HG02588 (cell line): ENCODE measurements around the gene HOXA4.

Experiments
- ATAC-seq: cut with Tn5 transposase; IDR thresholded peaks from one replicate; pipeline ENCODE4 v1.9.1; 2021; ENCODE audit warnings: mild to moderate bottlenecking, moderate library complexity; ENCODE audit not compliant: unreplicated experiment

HOXA4 gene

DNA sequence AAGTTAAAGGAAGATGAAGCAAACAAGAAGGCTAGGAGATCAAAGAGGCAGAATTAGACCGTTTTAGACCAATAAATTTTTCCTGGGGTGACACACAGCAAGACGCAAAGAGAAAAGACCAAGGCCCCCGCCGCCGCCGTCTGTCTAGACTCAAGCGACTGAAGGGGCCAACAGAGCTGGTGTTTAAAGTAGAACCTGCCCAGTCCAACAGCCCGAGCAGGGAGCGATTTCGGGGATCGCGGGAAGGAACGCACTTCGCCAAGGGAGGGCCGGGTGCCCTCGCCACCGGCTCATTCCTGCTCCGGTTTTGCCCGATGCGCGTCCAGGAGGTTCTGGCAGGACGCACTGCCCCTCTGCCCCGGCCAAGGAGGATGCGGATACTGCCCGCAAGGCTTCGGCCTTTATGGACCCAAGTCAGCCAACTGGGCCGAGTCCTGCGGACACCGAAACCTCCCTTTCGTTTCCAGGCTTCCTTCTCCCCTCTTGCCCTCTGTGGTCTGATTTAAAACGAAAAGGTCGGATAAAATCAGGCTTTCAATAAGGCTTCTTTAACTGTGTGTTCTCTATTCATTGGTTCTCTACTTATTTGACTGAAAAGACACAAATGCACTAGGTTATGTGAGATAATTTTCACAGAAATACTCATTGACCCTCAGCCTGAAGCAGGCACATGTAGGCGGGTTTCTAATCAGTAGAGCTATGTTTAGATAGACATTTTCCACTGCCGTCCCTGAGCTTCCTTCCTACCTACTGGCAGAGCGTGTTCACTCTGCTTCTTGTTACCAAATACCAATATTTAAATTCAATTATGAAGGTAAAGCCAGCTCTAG lies 28.1 kb upstream of the HOXA4 start:
- no peak for ATAC-seq

DNA sequence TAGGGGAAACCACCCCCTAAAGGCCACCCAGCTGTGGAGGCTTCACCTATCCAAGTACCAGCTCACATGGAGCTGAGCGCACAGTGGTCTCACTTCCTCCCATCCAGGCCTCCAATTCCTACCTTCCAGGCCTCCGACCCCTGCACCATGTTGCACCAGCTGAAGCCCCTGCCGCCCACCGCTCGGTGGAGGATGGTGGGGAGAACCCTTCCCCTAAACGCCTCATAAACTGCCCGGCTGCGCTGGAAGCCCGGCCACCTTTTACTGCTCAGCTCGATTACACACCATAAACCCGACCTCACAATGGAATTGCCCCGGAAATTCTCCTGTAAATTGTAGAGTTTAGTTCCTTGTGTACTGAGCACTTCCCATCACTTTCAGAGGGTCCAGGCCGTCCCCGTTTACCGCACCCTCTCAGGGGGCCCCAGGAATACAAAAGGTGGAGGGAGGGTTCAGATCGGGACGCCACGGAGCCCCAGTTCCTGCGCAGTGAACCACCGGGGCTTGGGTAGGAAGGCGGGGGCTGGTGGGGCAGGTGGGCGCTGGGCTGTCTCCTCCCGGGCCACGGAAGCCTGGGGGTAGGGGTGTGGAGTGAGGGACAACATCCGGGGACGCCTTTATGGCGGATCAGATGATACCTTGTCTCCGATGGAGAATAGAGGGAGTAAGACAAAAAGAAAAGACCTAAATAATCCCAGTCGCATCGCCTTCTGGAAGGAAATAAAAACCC lies 27.3 kb upstream of the HOXA4 start:
- no peak for ATAC-seq

DNA sequence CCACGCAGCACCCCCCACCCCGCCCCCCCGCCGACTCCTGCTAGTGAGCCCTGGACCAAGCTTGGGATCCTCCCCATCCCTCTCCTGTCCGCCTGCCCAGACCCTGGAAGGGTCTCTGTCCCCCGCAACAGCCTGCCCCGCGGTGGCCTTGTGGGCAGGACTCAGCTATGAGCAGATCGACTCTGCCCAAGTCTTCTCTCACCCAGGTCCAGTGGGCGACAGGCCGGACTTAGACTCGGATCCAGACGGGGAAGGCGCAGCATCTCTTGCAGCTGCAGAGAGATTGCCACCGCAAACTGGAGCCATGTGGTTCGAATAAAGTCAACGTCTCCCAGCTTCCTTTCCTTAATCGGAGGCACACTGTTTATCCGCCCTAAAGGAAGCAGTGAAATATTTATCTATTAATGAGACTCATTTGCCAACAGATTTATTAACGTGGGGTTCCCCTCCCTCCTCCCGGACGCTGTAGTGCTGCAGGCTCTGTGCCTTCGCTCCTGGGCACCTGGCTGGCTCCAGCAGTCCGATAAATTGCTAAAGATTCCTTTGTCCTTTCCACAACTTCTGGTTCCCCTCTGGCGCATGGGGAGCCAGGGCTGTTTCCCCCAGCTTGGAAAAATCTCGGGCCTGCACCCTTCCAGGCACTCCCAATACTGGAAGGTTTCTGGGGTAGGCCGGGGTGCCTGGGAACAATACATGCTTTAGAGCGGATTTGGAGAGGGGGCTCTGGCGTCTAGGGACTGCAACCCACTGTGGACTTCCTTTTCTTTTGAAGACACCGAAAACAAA lies 26.6 kb upstream of the HOXA4 start:
- no peak for ATAC-seq

DNA sequence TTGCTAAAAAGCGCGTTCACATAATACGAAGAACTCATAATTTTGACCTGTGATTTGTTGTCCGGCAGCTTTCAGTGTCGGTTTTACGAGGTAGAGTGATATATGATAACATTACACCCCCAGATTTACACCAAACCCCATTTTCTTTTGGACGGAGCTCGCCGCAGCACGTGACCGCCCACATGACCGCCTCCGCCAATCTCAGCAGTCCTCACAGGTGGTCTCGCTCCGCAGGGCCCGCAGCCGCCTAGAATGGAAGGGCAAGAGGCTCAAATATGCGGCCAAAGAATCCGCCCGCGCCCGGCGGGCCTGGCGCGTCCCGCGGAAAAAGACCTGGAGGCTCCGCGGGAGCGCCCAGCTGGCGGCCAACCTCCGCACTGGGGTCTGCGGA lies 25.9 kb upstream of the HOXA4 start, which contains the start of gene HOXA7:
Gene HOXA7 (minus strand): TSS at position 168 of the 391 bp plus-strand sequence. CDS start 130 bp downstream, at position 38.
- ATAC-seq: no peak

DNA sequence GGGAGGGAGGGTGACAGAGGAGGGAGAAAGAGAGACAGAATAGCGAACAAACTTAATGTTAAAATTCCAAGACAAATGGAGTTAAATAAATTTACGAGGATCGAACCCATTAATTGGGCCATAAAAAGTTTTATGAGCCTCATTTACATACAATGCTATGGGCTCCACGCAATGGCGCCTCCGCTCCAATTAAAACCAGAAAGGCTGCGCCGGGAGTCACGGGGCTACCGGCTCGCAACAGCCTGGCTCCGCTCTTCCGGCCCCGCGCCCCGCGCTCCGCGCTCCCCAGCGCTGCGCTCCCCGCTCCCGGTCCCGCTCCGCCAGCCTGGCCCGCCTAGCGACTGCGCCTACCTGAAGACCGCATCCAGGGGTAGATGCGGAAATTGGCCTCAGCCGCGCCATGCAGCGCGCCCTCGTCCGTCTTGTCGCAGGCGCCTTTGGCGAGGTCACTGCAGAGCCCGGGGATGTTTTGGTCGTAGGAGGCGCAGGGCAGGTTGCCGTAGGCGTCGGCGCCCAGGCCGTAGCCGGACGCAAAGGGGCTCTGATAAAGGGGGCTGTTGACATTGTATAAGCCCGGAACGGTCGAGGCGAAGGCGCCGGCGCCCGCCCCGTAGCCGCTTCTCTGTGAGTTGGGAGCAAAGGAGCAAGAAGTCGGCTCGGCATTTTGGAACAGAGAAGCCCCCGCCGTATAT lies 25.4 kb upstream of the HOXA4 start:
- ATAC-seq: no peak

DNA sequence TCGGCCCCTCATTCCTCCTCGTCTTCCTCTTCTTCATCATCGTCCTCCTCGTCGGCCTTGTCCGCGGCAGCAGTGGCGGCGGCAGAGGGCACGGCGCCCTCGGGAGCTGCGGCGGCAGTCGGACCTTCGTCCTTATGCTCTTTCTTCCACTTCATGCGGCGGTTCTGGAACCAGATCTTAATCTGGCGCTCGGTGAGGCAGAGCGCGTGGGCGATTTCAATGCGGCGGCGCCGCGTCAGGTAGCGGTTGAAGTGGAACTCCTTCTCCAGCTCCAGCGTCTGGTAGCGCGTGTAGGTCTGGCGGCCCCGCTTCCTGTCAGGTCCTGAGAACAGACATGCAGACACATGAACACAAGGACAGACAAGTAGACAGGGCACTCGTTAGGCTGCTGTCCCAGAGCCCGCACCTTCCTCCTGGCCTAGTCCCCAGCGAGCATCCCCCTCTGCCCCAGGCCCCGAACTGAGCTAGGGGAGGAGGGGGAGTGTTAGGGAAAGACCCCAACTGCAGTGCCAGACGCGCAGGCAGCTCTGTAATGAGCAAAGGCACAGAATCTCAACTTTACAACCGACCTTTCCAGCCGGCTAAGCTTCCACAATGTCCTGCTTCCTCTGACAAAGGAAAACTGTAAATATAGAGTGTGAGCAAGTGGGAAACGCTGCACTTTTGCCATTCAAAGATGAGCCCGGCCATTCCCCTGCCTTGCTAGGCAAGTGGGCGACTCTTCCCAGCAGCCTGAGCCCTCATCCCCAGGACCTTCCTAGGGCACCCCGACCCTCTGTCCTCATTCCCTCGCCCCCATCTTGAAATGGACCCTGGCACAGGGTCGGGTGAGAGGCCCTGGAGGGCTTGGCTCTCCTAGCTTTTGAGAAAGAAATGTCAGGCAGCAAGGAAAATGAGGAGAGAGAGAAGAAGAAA lies 24.6 kb upstream of the HOXA4 start:
- no peak for ATAC-seq

DNA sequence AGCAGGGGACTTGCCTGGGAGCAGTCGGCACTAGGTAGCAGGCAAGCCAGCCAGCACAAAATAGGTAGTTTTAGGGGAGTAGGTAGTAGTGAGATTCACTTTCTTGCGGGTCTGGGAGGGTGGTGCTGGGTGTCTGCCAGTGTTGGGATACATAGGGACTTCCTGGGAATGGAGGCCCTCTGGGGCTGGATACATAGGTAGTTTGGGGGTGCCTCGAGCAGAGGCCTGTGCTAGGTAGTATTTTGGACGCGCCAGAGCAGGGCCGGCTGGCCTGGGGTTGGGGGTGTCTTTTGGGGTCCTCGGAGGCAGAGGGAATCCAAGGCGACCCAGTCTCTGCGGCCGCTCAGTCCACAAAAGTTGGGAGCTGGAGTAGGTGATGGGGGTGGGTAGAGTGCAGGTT lies 23.8 kb upstream of the HOXA4 start:
- ATAC-seq: no peak

DNA sequence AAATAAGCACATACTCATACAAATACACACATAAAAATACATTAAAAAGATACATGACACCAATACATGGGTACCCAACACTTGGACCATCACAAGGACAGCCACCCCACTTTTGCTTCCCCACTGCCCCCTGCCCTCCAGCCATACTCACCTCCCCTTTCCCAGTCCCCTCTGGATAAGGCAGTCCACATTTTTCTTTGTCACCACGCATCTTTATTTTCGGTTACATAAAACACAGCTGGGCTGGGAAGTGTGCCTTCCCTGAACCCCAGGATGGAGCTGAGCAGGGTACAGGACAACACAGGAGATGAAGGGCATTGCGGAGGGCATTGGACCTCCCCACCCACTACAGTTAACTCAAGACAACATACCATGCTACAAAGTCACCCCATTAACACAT lies 23.0 kb upstream of the HOXA4 start:
- no peak for ATAC-seq

DNA sequence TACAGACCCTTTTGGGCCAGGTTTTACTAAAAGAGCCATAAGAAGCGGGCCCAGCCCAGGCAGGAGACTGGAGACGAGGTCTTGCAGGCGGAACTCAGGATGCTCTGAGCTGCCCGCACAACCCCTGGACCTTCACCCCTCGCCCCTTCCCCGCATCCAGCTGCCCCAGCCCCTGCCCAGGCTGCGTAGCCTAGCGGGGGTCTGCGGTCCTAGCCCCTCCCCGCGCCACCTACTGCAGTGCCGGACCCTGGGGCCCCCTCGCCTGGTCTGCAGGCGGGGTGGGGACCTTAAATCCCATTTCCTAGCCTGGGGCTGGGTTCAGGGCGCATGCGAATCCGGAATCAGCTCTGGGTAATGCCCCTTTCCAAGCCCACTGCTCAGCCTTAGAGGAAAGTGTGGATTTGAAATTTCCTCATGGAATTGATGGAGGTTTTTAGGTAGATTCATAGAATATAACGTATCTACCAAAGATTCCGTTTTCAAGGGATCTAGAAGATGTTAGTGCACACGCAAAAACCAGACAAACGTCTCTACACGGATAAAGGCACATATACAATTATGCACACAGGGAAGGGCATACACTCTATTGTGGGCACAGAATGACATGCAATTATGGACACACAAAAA lies 22.4 kb upstream of the HOXA4 start:
- no peak for ATAC-seq

DNA sequence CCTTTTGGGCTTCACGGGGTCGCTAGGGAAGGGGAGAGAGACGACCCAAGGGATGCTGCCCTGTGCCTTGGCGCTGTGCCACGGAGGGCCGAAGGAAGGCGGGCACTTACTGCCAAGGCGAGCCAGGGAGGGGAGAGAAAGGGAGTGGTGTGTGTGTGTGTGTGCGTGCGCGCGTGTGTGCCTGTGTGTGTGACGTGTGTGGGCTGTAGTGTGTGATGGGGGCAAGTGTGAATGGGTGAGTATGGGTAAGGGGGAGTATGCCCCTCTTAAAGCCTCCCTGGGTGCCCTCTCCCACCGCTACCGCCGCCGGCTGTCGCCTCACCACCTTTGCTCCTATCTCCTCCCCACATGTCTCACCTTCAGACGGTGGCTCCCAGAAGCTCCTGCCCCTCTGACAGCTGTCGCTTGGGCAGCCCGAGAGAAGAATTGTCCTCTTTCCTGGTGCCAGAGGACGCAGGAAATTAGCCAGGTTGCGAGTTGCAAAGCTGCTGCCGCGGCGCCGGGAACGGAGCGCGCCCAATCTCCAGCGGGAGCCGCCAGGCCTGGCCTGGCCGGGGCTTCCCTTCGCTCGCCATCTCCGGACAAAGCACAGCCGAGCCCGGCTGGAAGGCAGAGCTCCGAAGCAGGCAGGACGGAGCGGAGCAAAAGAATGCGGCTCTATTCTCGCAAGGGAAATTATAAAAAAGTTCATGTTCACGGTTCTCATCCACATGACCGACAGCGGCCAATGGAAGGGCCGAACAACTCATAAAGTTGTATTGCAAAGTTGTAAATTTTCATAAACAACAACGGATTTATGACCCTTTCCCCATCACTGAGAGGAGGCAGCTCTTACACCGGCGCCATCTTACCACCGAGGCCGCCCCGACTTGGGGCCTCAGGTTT lies 21.6 kb upstream of the HOXA4 start, which contains the start of gene HOXA3:
Gene HOXA3 (minus strand): TSS at position 653 of the 885 bp plus-strand sequence. CDS start 41,943 bp downstream, outside the sequence.
- no peak for ATAC-seq

DNA sequence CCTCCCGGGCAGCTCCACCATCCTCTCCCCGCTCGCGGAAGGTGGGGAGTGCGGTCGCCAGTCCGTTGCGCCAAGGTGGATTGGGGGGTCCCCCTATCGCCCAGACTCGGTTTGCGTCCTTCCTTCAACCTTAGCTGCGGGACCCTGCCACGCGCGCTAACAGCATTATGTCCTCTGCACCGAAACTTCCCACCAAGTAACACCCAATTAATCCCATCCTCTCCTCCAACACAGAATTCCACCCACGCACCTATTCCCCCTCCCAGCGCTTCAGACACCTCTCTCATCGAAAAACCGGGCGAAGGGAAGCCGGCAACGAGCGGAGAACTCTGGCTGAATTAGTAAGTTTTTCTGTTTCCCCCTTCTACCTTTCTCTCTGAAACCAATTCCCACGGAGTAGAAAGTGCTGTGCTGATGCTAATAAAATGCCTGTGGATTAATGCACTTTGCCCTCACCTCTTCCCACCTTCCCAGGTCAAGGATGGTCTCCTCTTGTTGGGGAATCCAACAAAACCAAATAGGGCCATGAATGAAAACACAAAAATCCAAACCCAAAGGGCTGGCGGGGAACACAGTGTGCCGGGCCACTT lies 20.9 kb upstream of the HOXA4 start:
- no peak for ATAC-seq

DNA sequence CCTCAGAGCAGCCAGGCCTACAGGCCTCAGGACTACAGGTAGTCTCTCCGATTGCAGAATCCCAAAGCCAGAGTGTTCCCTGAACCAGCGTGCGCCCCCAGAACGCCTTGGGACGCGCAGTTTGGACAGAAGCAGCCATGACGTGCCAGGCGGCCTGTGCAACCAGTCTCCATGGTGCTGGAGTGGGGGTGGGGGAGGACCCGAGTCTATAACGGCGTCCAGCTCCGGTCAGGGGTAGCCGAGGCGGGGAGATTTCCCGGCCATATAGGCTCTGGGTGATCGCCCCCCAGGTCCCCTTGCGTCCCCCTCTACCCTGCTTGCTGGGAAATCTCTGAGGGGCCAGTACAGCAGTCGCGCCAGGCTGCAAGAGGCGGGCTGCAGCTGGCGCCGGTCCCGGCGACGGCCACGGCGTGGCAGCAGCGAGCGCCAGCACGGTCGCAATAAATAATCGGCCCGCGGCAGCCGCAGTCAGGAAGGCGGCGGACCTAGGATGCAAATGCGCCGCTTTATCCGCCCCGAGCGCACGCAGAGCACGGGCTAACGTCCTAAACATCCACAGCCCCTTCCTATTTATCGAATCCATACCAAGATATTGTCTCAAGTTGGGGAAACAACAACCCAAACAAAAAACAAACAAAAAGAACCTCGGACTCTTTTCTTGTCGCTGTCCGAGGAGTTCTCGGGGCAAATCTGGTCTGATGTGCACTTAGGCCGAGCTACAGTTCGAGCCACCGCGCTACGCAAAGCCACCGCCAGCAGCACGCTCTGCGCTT lies 20.2 kb upstream of the HOXA4 start:
- peak; percentile 72 for ATAC-seq

DNA sequence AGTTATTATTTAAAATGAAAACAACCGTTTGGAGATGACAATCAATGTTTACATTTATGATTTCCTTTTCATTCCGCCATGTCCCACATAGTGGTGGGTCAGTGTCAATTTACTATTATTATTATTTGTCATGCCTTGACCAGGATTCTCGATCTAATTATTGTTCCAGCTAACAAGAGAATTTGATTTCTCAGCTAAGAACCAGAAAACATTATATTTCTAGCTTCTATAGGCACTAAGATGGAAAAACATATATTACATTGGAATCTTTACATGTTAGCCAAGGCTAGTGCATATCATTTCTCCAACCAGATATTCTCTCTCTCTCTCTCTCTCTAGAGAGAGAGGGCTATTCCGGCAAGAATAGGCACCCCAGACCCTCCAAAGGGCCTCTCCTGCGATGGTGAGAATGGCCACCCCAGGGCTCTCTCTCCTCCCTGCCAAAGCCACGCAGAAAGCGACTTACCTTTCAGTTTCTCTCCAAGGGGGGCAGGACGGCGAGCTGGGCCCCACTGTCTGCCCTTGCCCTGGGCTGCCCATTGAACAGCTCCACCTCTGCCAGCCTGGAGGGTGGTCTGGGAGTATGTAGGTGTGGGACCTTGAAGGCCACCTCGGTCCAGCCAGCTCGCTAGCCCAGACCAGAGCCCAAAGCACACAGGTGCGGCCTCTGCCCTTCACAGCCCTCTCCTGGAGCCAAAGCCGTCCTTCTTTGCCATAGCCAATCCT lies 19.4 kb upstream of the HOXA4 start:
- ATAC-seq: no peak

DNA sequence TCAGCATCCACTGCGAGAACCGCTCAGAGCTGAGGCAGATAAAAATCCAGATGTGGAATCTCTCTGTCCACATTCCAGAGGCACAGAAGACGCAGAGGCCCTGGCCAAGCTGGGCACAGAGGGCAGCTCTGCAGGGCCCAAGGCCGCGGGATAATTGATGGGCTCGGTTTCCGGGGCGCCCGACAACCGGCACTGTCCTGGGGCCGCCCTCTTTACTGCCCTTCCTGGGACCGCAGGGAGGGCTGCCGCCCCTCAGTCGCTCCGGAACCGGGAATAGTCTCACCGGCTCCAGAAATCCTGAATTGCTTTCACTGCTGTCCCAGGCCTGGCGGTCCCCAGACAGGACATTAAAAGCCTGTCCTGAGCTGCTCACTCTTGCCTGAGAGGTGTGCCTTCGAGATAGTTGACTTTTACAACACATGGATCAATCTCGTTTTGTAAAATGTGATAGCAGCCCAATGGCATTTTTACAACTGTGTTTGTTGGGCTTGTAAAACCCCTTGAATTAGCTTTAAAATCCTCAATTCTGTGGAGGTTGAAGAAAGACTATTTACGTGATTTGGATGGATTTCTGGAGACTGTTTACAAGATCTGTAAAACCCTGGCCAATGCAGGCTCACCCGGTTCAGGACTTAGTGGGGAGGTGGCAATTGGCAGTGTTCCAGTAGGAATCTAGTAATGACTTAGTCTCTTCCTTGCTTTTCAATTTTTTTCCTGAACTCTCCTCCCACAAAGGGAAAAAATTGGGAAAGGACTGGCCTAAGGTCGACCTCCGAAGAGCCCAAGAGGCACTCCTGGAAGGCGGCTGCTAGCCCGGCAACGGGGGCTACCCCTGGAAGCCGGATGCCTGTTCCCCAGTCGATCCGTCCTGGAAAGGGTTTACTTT lies 18.4 kb upstream of the HOXA4 start:
- ATAC-seq: no peak

DNA sequence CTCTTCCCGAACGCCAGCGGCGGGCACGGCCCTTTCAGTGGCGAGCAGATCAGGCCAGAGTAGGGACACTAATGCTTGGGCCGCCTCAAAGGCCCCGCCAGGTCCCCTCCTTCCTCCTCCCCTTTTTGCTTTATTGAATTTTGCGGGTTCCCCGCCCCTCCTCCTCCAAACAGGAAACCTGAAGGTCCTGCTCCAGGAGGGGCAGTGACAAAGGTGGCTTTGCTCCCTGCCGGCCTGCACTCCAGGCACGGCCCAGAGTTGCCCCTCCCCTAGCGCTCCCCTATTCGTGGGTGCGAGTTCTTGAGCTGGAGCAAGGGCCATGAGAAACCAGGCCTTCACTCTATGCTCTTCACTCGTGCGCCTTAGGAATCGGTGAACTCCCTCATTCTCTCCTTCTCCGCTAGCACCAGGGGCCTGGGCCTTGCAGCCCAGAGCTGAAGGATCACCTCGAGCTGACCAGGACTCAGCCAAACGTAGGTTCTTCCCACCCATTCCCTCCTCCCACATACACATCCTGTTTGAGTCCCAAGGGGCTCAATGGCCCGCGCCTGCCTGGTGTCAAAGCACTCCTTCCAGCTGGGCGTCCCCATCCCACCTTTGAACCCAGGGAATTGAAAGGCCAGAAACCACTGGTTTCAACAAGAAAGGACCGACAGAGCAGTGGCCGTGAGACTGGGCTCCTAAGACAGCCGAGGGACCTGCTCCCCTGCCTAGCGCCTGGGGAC lies 17.6 kb upstream of the HOXA4 start:
- no peak for ATAC-seq
